A549 (cell line): ENCODE results near the gene CADPS2. TPM values are rescaled to one million over a fixed set of nuclear protein-coding genes. Genes with fewer than 3 reads are reported as not detected.

ENCODE experiments used
- ATAC-seq, 2 experiments: fragments of 200-7000 bp in 1 of 2; fragments of >200 bp in 1 of 2; cut with Nextera tagmentation in 1 of 2; cut with Tn5 transposase in 1 of 2; 3 replicates each; pipeline versions ENCODE4 v1.8.0 to v1.9.1; 2018 to 2020; ENCODE audit warnings: mild to moderate bottlenecking in 1 of 2, moderate library complexity in 1 of 2
- CTCF ChIA-PET: fragments of 300-600 bp; sonication (Branson Sonifier 250); formaldehyde crosslinking; extraction: SDS; loops from one replicate; lab custom pipeline; 2021; ENCODE audit warnings: antibody characterized with exemption, inconsistent platforms; lab: Yijun Ruan, JAX
- POLR2A ChIA-PET: fragments of 350-600 bp; formaldehyde crosslinking; extraction: SDS; loops from one replicate; lab custom pipeline; 2021; ENCODE audit warnings: antibody characterized with exemption, inconsistent platforms; lab: Yijun Ruan, JAX
- DNase-seq, 2 experiments: peaks; one replicate each; pipeline versions ENCODE4 v3.0.0 to v3.0.0-alpha.2; 2011 to 2016; ENCODE audit warnings: low read depth in 1 of 2, low spot score in 1 of 2
- FAIRE-seq: peaks from 2 replicates; lab custom pipeline; 2011; peaks lifted over from hg19 to GRCh38; lab: Jason Lieb, UNC
- H3K27ac ChIP-seq, 2 experiments: fragments of >200 bp; sonication (Bioruptor Twin); formaldehyde crosslinking; 3 replicates each; pipeline ENCODE4 v1.5.1; 2016 to 2017
- H3K4me1 ChIP-seq: fragments of >200 bp; sonication (Bioruptor Twin); formaldehyde crosslinking; 3 replicates; pipeline ENCODE4 v1.6.1; 2016
- H3K4me2 ChIP-seq: fragments of >200 bp; sonication (Bioruptor Twin); formaldehyde crosslinking; 3 replicates; pipeline ENCODE4 v1.6.1; 2016
- H3K4me3 ChIP-seq: fragments of >200 bp; sonication (Bioruptor Twin); formaldehyde crosslinking; 3 replicates; pipeline ENCODE4 v1.5.1; 2016
- H3K9me3 ChIP-seq: fragments of >200 bp; sonication (Bioruptor Twin); formaldehyde crosslinking; 3 replicates; pipeline ENCODE4 v1.6.1; 2016
- BCL3 ChIP-seq: fragments of >200 bp; sonication (Bioruptor Twin); formaldehyde crosslinking; IDR thresholded peaks from 3 replicates; pipeline ENCODE4 v1.6.1; 2016
- BHLHE40 ChIP-seq: IDR thresholded peaks from 2 replicates; pipeline ENCODE4 v1.6.1; 2012; ENCODE audit warnings: low read depth, low read length, inconsistent platforms
- CBX2 ChIP-seq: fragments of 200-600 bp; sonication (generic); IDR thresholded peaks from 2 replicates; pipeline ENCODE4 v1.6.1; 2016; ENCODE audit warnings: low read depth, mild to moderate bottlenecking, borderline replicate concordance
- CBX8 ChIP-seq: fragments of 200-600 bp; sonication (generic); IDR thresholded peaks from 2 replicates; pipeline ENCODE4 v1.6.1; 2016
- CHD2 ChIP-seq: fragments of 150-350 bp; IDR thresholded peaks from 2 replicates; pipeline ENCODE4 v1.6.1; 2014; ENCODE audit warnings: low read length; ENCODE audit not compliant: partially characterized antibody
- E2F6 ChIP-seq: IDR thresholded peaks from 2 replicates; pipeline ENCODE4 v1.6.1; 2012; ENCODE audit warnings: low read depth, borderline replicate concordance
- EHF ChIP-seq: fragments of 250-450 bp; sonication (Bioruptor Pico); IDR thresholded peaks from 2 replicates; pipeline ENCODE4 v1.5.0; 2020; ENCODE audit warnings: mild to moderate bottlenecking
- ESRRA ChIP-seq: fragments of 150-350 bp; IDR thresholded peaks from 2 replicates; pipeline ENCODE4 v1.6.1; 2014; ENCODE audit warnings: mild to moderate bottlenecking, low read length, borderline replicate concordance
- FOXS1 ChIP-seq: fragments of 250-450 bp; sonication (Bioruptor Pico); IDR thresholded peaks from 2 replicates; pipeline ENCODE4 v1.5.0; 2020; ENCODE audit warnings: mild to moderate bottlenecking, moderate library complexity
- HDAC2 ChIP-seq: fragments of 200-600 bp; sonication (generic); IDR thresholded peaks from 2 replicates; pipeline ENCODE4 v1.6.1; 2016
- HEYL ChIP-seq: fragments of 250-450 bp; sonication (Bioruptor Pico); IDR thresholded peaks from 2 replicates; pipeline ENCODE4 v1.8.0; 2021; ENCODE audit warnings: mild to moderate bottlenecking, moderate library complexity
- HMGXB4 ChIP-seq: fragments of 250-450 bp; sonication (Bioruptor Pico); IDR thresholded peaks from 2 replicates; pipeline ENCODE4 v1.5.0; 2021; ENCODE audit warnings: mild to moderate bottlenecking, moderate library complexity, borderline replicate concordance
- HOXA7 ChIP-seq: fragments of 250-450 bp; sonication (Bioruptor Pico); IDR thresholded peaks from 2 replicates; pipeline ENCODE4 v1.5.0; 2020; ENCODE audit warnings: mild to moderate bottlenecking, moderate library complexity
- HOXB5 ChIP-seq: fragments of 250-450 bp; sonication (Bioruptor Pico); IDR thresholded peaks from 2 replicates; pipeline ENCODE4 v1.5.0; 2020; ENCODE audit warnings: mild to moderate bottlenecking, moderate library complexity
- JUN ChIP-seq, 2 experiments: fragments of >200 bp; sonication (Bioruptor Twin); formaldehyde crosslinking; IDR thresholded peaks; 2 replicates in 1 of 2; 3 replicates in 1 of 2; pipeline ENCODE4 v1.6.1; 2016 to 2017
- KDM5A ChIP-seq: fragments of 200-600 bp; sonication (generic); IDR thresholded peaks from 2 replicates; pipeline ENCODE4 v1.6.1; 2016; ENCODE audit warnings: antibody characterized with exemption, mild to moderate bottlenecking
- MAFK ChIP-seq: fragments of 450-650 bp; IDR thresholded peaks from 2 replicates; pipeline ENCODE4 v1.6.1; 2014; ENCODE audit not compliant: partially characterized antibody
- MAZ ChIP-seq: fragments of 150-350 bp; IDR thresholded peaks from 2 replicates; pipeline ENCODE4 v1.6.1; 2014; ENCODE audit warnings: antibody characterized with exemption, low read depth, low read length, borderline replicate concordance
- MYC ChIP-seq: IDR thresholded peaks from 2 replicates; pipeline ENCODE4 v1.6.1; 2012; ENCODE audit warnings: mild to moderate bottlenecking, inconsistent platforms, low read length, improper control_type of control experiment, borderline replicate concordance
- NFE2L2 ChIP-seq: fragments of 150-350 bp; conservative IDR thresholded peaks from 2 replicates; pipeline ENCODE4 v1.6.1; 2014; ENCODE audit warnings: low read length
- NPAS2 ChIP-seq: fragments of 250-450 bp; sonication (Bioruptor Pico); IDR thresholded peaks from 2 replicates; pipeline ENCODE4 v1.8.0; 2022; ENCODE audit warnings: mild to moderate bottlenecking, moderate library complexity, borderline replicate concordance
- RARB ChIP-seq: fragments of 250-450 bp; sonication (Bioruptor Pico); IDR thresholded peaks from 2 replicates; pipeline ENCODE4 v1.8.0; 2021; ENCODE audit warnings: mild to moderate bottlenecking, moderate library complexity
- RCOR1 ChIP-seq: fragments of 150-350 bp; IDR thresholded peaks from 2 replicates; pipeline ENCODE4 v1.6.1; 2014; ENCODE audit warnings: antibody characterized with exemption, low read length, low read depth
- SMC3 ChIP-seq: fragments of >200 bp; sonication (Bioruptor Twin); formaldehyde crosslinking; IDR thresholded peaks from 3 replicates; pipeline ENCODE4 v1.6.1; 2018; ENCODE audit warnings: inconsistent platforms
- TP53 ChIP-seq: fragments of 250-450 bp; sonication (Bioruptor Pico); IDR thresholded peaks from 2 replicates; pipeline ENCODE4 v1.5.0; 2021; ENCODE audit warnings: mild to moderate bottlenecking, moderate library complexity
- USF2 ChIP-seq: fragments of 450-650 bp; IDR thresholded peaks from 2 replicates; pipeline ENCODE4 v1.6.1; 2014; ENCODE audit warnings: antibody characterized with exemption
- ZNF302 ChIP-seq: fragments of 250-450 bp; sonication (Bioruptor Pico); IDR thresholded peaks from 2 replicates; pipeline ENCODE4 v1.9.0; 2021; ENCODE audit warnings: inconsistent platforms, mild to moderate bottlenecking, moderate library complexity
- WGBS: methylation state at CpG from one replicate; pipeline ENCODE4 v1.1.6; 2017; ENCODE audit errors: missing lambda C conversion rate; 5-methylcytosine and 5-hydroxymethylcytosine counted together
- polyA plus RNA-seq, 4 experiments: library from polyadenylated mRNA; depleted of rRNA in 3 of 4; stranded (reverse); fragments of >200 nt; fragmentation: RNase III in 1 of 4; extraction: RNeasy Plus Mini Kit Qiagen cat#74134 plus additional on column Dnase treatment in 1 of 4; gene quantifications; 2 replicates in 3 of 4; 3 replicates in 1 of 4; pipeline ENCODE4 v1.2.3, GENCODE V29; 2011 to 2017

Gene CADPS2
- polyA plus RNA-seq, 2 of the 4 experiments (the other 2 are of a cell fraction): 0.04 to 0.10 TPM

- CTCF ChIA-PET: no interaction called here
- Histone ChIP-seq H3K9me3 (no peaks in the 10 kb centered on the region), H3K4me3 (no peak overlapping the region), H3K4me2 (no peak overlapping the region), H3K4me1 (no peaks in the 10 kb centered on the region), H3K27ac (no peak overlapping the region)
- TF ChIP-seq TP53 (CRISPR knock-in tag) (no peak), HOXA7 (no peak), MAZ (no peak), CHD2 (no peak)
- DNase-seq: no peak
- no peak for FAIRE-seq
- ATAC-seq: no peak
- POLR2A ChIA-PET: no interaction called here
These were observed 256.8 kb downstream of the CADPS2 start for GRCh38 chr7:122629412-122629953.

- ATAC-seq: no peak
- no peak for FAIRE-seq
- CTCF ChIA-PET: no interaction called here
- DNase-seq: no peak
- no peak overlapping the region for H3K4me3 ChIP-seq
- H3K4me1 ChIP-seq: no peaks in the 10 kb centered on the region
- WGBS: 12% methylated on average over 5 of the region's 5 CpGs
- no peak overlapping the region for H3K4me2 ChIP-seq
- H3K27ac ChIP-seq: no peak overlapping the region
- TF ChIP-seq USF2 (no peak), MYC (no peak)
- no peaks in the 10 kb centered on the region for H3K9me3 ChIP-seq
- POLR2A ChIA-PET: no interaction called here
These were observed 257.4 kb downstream of the CADPS2 start for GRCh38 chr7:122628651-122629411.

GRCh38 chr7:122626785-122627184 lies 259.5 kb downstream of the CADPS2 start:
- no peaks in the 10 kb centered on the region for H3K4me1 ChIP-seq
- no peaks in the 10 kb centered on the region for H3K9me3 ChIP-seq
- ChIA-PET POLR2A (no interaction called here), CTCF (no interaction called here)
- no peak overlapping the region for H3K4me3 ChIP-seq
- DNase-seq (no peak), ATAC-seq (no peak), FAIRE-seq (no peak)
- H3K4me2 ChIP-seq: no peak overlapping the region
- TF ChIP-seq FOXS1 (CRISPR knock-in tag): no peak
- TF ChIP-seq HDAC2: no peak
- TF ChIP-seq CHD2: no peak
- no peak for TF ChIP-seq RCOR1
- no peak for TF ChIP-seq NPAS2
- no peak for TF ChIP-seq CBX8
- TF ChIP-seq TP53 (CRISPR knock-in tag): no peak
- TF ChIP-seq ZNF302 (CRISPR knock-in tag): no peak
- no peak for TF ChIP-seq BCL3
- no peak for TF ChIP-seq NFE2L2
- no peak for TF ChIP-seq MAFK
- no peak for TF ChIP-seq KDM5A
- no peak for TF ChIP-seq MYC
- no peak for TF ChIP-seq CBX2
- TF ChIP-seq ESRRA: no peak
- TF ChIP-seq BHLHE40: no peak
- 10% methylated on average over 3 of the region's 3 CpGs for WGBS
- no peak overlapping the region for H3K27ac ChIP-seq

- FAIRE-seq (no peak), DNase-seq (no peak), ATAC-seq (no peak)
- H3K4me2 ChIP-seq: no peak overlapping the region
- WGBS: 0% methylated on average over 1 of the region's 1 CpG
- H3K4me3 ChIP-seq: no peak overlapping the region
- H3K4me1 ChIP-seq: no peaks in the 10 kb centered on the region
- ChIA-PET POLR2A (no interaction called here), CTCF (no interaction called here)
- H3K27ac ChIP-seq: no peak overlapping the region
- no peaks in the 10 kb centered on the region for H3K9me3 ChIP-seq
- TF ChIP-seq HEYL (CRISPR knock-in tag) (no peak), SMC3 (no peak), E2F6 (no peak), RARB (CRISPR knock-in tag) (no peak), MAZ (no peak), JUN (IDR thresholded peaks at IDR 0.05) (no peak), EHF (CRISPR knock-in tag) (no peak), FOXS1 (CRISPR knock-in tag) (no peak), MAFK (no peak), HDAC2 (no peak), HOXB5 (CRISPR knock-in tag) (no peak), HMGXB4 (no peak), NPAS2 (no peak)
These were observed 263.6 kb downstream of the CADPS2 start for GRCh38 chr7:122622682-122623081.
